Metanephros (tissue), 2 donors: Measurements from ENCODE around the gene DAO. TPM values are rescaled to one million over a fixed set of nuclear protein-coding genes. Genes with fewer than 3 reads are reported as not detected.

Experiments used
- small RNA-seq: library from RNA; depleted of rRNA; stranded (forward); fragments of <200 nt; gene quantifications from one replicate; pipeline ENCODE3, GENCODE V24; 2014; ENCODE audit warnings: low replicate concordance
- total RNA-seq: library from RNA; depleted of rRNA; stranded (reverse); fragments of >200 nt; gene quantifications from one replicate; pipeline ENCODE4 v1.2.3, GENCODE V29; 2014

Gene DAO
- 0.53 TPM for total RNA-seq

DNA sequence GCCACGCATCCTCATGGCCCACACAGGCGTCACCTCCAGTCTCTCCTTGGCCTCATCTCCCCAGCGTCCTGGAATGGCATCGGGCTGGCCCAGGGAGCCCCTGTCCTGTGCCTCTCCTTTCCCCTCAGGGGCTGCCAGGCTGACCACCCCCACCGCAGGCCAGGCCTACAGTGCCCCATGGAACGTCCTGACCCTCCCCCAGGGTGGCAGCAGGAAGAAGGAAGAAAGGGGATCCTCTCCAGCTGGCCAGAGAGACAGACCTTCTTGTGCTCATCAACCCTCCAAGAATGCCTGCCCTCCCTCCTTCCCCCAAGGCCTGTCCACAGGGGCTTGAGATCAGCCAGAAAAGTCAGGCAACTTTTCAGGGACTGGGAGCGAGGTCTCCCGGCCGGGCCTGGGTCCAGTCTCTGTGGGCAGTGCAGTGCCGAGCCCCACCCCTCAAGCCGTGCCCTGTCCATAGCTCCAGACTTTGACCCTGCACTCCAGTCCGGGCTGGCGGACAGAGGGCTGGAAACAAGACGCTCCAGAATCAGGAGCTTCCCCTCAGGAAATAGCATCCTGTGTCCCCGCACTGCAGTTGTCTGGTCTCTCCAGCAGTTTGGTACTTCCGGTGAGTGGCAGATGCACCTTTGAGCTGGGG, at the start of gene DAO:
Gene DAO, plus strand, starts transcription at position 478 of the 640 bp plus-strand sequence. CDS start 4,915 bp downstream, outside the sequence.

Small RNA genes lying within 50 kb of the gene (small RNA-seq; reads per million reads assigned to genes)
- not detected for gene MIR619
- not detected for gene RNU6-361P

Other genes starting within 250 kb of the DAO start
- gene SELPLG, start 246.2 kb upstream of the DAO start, total RNA-seq, result 4.8 TPM
- gene CORO1C, start 148.6 kb upstream of the DAO start, total RNA-seq, result 77.1 TPM
- 29.5 TPM for gene SSH1, start 22.5 kb upstream of the DAO start, total RNA-seq
- 0.12 TPM for gene SVOP, start 141.0 kb downstream of the DAO start, total RNA-seq
- 18.2 TPM for gene USP30, start 172.5 kb downstream of the DAO start, total RNA-seq
- gene ALKBH2, start 213.4 kb downstream of the DAO start, total RNA-seq, result 22.1 TPM
- gene UNG, start 217.5 kb downstream of the DAO start, total RNA-seq, result 47.3 TPM
- gene ACACB, start 236.5 kb downstream of the DAO start, total RNA-seq, result 54.4 TPM